Measurements from ENCODE around the gene SREBF1.

Gene SREBF1

DNA sequence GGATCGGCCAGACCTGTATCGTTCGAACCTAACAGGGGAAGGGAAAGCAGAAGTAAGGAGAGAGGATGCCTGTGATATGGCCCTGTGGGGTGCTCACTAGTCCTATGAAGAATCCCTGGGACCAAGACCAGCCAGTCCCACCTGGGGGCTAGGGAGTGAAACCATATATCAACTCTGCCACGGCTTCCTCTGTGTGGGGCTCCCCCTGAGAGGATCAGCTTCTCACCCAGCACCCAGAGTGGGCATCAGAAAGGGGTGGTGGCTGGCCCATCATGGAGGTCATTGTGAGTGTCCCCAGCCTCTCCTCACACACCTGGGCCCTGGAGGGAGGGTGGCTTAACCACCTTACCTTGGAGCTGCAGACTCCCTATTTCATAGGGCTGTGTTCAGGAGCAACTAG is 30.1 kb upstream of the SREBF1 start:
- peaks cover 0 to 23% (median 0%) of the 10 kb centered on the region in 11 experiments; a peak in 3 of 22 replicates for H4K20me1 ChIP-seq

GRCh38 chr17:17866425-17866824 is 29.6 kb upstream of the SREBF1 start:
- TF ChIP-seq Cebpa-rat (IDR thresholded peaks at IDR 0.05) = no peak
- H3K27ac ChIP-seq = no peak overlapping the region
- H4K20me1 ChIP-seq = peaks cover 0 to 28% (median 0%) of the 10 kb centered on the region in 11 experiments; a peak in 3 of 22 replicates

More for the DNA sequence above, 30.1 kb upstream of the SREBF1 start:
- H3K4me1 ChIP-seq = peaks cover 32 to 53% (median 45%) of the 10 kb centered on the region in 10 experiments
- peak overlapping the region in 3 of 11 experiments; percentile 80 to 83 (median 83); a peak in 4 of 22 replicates for H3K4me2 ChIP-seq
- TF ChIP-seq Cebpa-rat (IDR thresholded peaks at IDR 0.05) = no peak
- no peak overlapping the region for H3K4me3 ChIP-seq
- no peak overlapping the region for H3K9ac ChIP-seq
- no peaks in the 10 kb centered on the region for H3K27me3 ChIP-seq
- no peak overlapping the region for H3K27ac ChIP-seq
- H3K9me3 ChIP-seq (replicated peaks in 1 of 11) = no peaks in the 10 kb centered on the region
- H3K36me3 ChIP-seq = peaks cover 0 to 43% (median 0%) of the 10 kb centered on the region in 11 experiments; a peak in 5 of 22 replicates

GRCh38 chr17:17865035-17865434 is 28.2 kb upstream of the SREBF1 start:
- Histone ChIP-seq H3K4me2 (no peak overlapping the region), H3K9me3 (replicated peaks in 1 of 11) (no peaks in the 10 kb centered on the region), H3K36me3 (peaks cover 0 to 43% (median 0%) of the 10 kb centered on the region in 11 experiments; a peak in 5 of 22 replicates), H3K9ac (no peak overlapping the region), H3K4me3 (no peak overlapping the region), H3K27me3 (no peaks in the 10 kb centered on the region), H3K27ac (no peak overlapping the region), H3K4me1 (peaks cover 24 to 36% (median 31%) of the 10 kb centered on the region in 10 experiments), H4K20me1 (peaks cover 0 to 37% (median 0%) of the 10 kb centered on the region in 11 experiments; a peak in 3 of 22 replicates)
- no peak for TF ChIP-seq Cebpa-rat (IDR thresholded peaks at IDR 0.05)

More at GRCh38 chr17:17866425-17866824, 29.6 kb upstream of the SREBF1 start:
- H3K9me3 ChIP-seq (replicated peaks in 1 of 11) = no peaks in the 10 kb centered on the region
- no peak overlapping the region for H3K9ac ChIP-seq
- no peak overlapping the region for H3K4me3 ChIP-seq
- no peaks in the 10 kb centered on the region for H3K27me3 ChIP-seq
- peaks cover 32 to 48% (median 42%) of the 10 kb centered on the region in 10 experiments for H3K4me1 ChIP-seq
- H3K4me2 ChIP-seq = no peak overlapping the region
- peaks cover 0 to 43% (median 0%) of the 10 kb centered on the region in 11 experiments; a peak in 5 of 22 replicates for H3K36me3 ChIP-seq

DNA sequence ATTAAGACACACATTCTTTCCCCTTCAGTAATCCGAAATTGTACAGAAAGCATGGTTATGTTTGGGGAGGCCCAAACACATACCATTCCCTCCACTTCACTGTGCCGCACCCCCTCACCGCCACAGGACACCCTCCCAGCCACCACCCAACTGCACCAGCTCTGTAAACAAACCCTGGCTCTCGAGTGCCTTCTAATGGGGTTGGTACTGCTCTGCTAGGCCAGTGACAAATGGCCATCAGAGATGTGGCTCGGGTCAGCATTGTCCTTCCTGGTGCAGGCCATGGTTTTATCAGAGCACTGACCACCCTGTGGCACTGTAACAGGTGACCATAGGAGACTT is 24.0 kb upstream of the SREBF1 start:
- TF ChIP-seq Cebpa-rat (IDR thresholded peaks at IDR 0.05) = no peak
- H3K4me3 ChIP-seq = no peak overlapping the region
- H3K4me2 ChIP-seq = no peak overlapping the region
- no peaks in the 10 kb centered on the region for H3K9me3 ChIP-seq (replicated peaks in 1 of 11)
- H3K36me3 ChIP-seq = peaks cover 0 to 17% (median 0%) of the 10 kb centered on the region in 11 experiments; a peak in 3 of 22 replicates
- no peak overlapping the region for H3K27ac ChIP-seq
- H3K4me1 ChIP-seq = peaks cover 9 to 21% (median 13%) of the 10 kb centered on the region in 10 experiments
- peaks cover 0 to 24% (median 0%) of the 10 kb centered on the region in 11 experiments; a peak in 3 of 22 replicates for H4K20me1 ChIP-seq
- no peaks in the 10 kb centered on the region for H3K27me3 ChIP-seq
- no peak overlapping the region; a peak in 2 of 22 replicates for H3K9ac ChIP-seq

GRCh38 chr17:17859909-17860765 is 23.4 kb upstream of the SREBF1 start:
- Histone ChIP-seq H3K4me2 (peak overlapping the region in 1 of 11 experiments; percentile 2; a peak in 1 of 22 replicates), H3K4me3 (no peak overlapping the region), H4K20me1 (peaks cover 0 to 24% (median 0%) of the 10 kb centered on the region in 11 experiments; a peak in 3 of 22 replicates), H3K27me3 (no peaks in the 10 kb centered on the region), H3K27ac (no peak overlapping the region), H3K9ac (no peak overlapping the region), H3K4me1 (peaks cover 15 to 27% (median 19%) of the 10 kb centered on the region in 10 experiments), H3K9me3 (replicated peaks in 1 of 11) (no peaks in the 10 kb centered on the region), H3K36me3 (peaks cover 0 to 14% (median 0%) of the 10 kb centered on the region in 11 experiments; a peak in 3 of 22 replicates)
- no peak for TF ChIP-seq Cebpa-rat (IDR thresholded peaks at IDR 0.05)

DNA sequence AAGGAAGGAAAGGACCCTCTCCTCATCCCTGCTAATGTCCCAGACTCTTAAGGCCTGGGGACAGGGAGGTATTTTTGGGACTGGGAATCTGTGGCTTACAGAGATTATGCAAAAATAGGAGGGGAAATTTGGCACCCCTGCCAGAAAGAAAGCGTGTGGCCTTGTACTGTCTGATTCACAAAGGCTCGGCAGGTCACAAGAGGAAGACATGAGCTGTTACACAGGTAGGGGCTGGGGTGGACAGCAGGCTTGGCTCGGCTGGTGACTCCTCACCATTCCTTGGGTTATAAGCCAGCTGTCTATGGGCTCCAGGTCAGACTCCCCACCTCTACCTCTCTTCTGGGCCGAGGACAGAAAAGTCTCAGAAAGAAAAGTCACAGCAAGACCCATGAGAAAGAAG is 20.7 kb upstream of the SREBF1 start:
- Histone ChIP-seq H3K27ac (no peak overlapping the region), H4K20me1 (peaks cover 0 to 24% (median 0%) of the 10 kb centered on the region in 11 experiments; a peak in 3 of 22 replicates), H3K9me3 (replicated peaks in 1 of 11) (no peaks in the 10 kb centered on the region), H3K4me3 (no peak overlapping the region), H3K36me3 (peaks cover 0 to 5% (median 0%) of the 10 kb centered on the region in 11 experiments; a peak in 2 of 22 replicates), H3K4me1 (peaks cover 25 to 44% (median 29%) of the 10 kb centered on the region in 10 experiments), H3K4me2 (no peak overlapping the region), H3K9ac (peak overlapping the region in 3 of 11 experiments; percentile 5 to 31 (median 15); a peak in 2 of 22 replicates), H3K27me3 (no peaks in the 10 kb centered on the region)
- no peak for TF ChIP-seq Cebpa-rat (IDR thresholded peaks at IDR 0.05)

- H3K4me1 ChIP-seq = peaks cover 33 to 54% (median 39%) of the 10 kb centered on the region in 10 experiments
- H3K27ac ChIP-seq = peak overlapping the region in 1 of 11 experiments; percentile 13; a peak in 1 of 22 replicates
- no peaks in the 10 kb centered on the region for H3K9me3 ChIP-seq (replicated peaks in 1 of 11)
- no peak overlapping the region for H3K4me3 ChIP-seq
- peak overlapping the region; percentile 16 to 68 (median 50); a peak in 19 of 22 replicates for H3K4me2 ChIP-seq
- H3K27me3 ChIP-seq = no peaks in the 10 kb centered on the region
- H4K20me1 ChIP-seq = peaks cover 0 to 17% (median 0%) of the 10 kb centered on the region in 11 experiments; a peak in 3 of 22 replicates
- H3K36me3 ChIP-seq = peaks cover 0 to 3% (median 0%) of the 10 kb centered on the region in 11 experiments; a peak in 1 of 22 replicates
- TF ChIP-seq Cebpa-rat (IDR thresholded peaks at IDR 0.05) = no peak
- H3K9ac ChIP-seq = peak overlapping the region in 6 of 11 experiments; percentile 15 to 34 (median 24); a peak in 5 of 22 replicates
Measured at GRCh38 chr17:17856386-17856785, 19.6 kb upstream of the SREBF1 start.

- H3K27ac ChIP-seq = peak overlapping the region in 1 of 11 experiments; percentile 13; a peak in 1 of 22 replicates
- TF ChIP-seq Cebpa-rat (IDR thresholded peaks at IDR 0.05) = no peak
- peak overlapping the region; percentile 16 to 68 (median 50); a peak in 19 of 22 replicates for H3K4me2 ChIP-seq
- no peak overlapping the region for H3K4me3 ChIP-seq
- no peaks in the 10 kb centered on the region for H3K9me3 ChIP-seq (replicated peaks in 1 of 11)
- H3K27me3 ChIP-seq = no peaks in the 10 kb centered on the region
- H3K36me3 ChIP-seq = peaks cover 0 to under 1% (median 0%) of the 10 kb centered on the region in 11 experiments; a peak in 1 of 22 replicates
- peaks cover 37 to 58% (median 43%) of the 10 kb centered on the region in 10 experiments for H3K4me1 ChIP-seq
- H4K20me1 ChIP-seq = peaks cover 0 to 14% (median 0%) of the 10 kb centered on the region in 11 experiments; a peak in 3 of 22 replicates
- peak overlapping the region in 7 of 11 experiments; percentile 15 to 34 (median 21); a peak in 6 of 22 replicates for H3K9ac ChIP-seq
Measured at GRCh38 chr17:17855976-17856375, 19.2 kb upstream of the SREBF1 start.

All from BLaER1 treated with 17β-estradiol and CSF1 and Interleukin-3, amounts not matched to agents 10 nM and 100 nM (cell line).